ENCODE results near the gene POLR2H.

DNA sequence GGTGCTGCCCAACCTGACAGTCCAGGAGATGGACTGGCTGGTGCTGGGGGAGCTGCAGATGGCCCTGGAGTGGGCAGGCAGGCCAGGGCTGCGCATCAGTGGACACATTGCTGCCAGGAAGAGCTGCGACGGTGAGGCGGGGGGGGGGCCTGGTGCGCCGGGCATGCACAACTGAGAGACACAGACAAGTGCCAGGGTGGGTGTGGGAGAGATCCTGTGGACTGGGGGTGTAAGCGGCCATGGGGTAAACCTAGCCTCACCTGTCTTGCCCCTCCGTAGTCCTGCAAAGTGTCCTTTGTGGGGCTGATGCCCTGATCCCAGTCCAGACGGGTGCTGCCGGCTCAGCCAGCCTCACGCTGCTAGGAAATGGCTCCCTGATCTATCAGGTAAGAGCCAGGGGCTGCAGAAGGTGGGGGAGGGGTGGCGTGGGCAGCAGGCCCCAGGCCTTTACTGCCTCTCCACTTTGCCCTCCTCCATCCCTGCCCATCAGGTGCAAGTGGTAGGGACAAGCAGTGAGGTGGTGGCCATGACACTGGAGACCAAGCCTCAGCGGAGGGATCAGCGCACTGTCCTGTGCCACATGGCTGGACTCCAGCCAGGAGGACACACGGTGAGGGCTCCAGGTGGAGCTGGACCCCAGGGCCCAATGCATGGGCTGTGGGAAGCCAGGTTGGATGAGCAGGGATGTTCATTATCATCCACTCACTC lies 21.7 kb downstream of the POLR2H start:
- TF ChIP-seq, protein P1, sequence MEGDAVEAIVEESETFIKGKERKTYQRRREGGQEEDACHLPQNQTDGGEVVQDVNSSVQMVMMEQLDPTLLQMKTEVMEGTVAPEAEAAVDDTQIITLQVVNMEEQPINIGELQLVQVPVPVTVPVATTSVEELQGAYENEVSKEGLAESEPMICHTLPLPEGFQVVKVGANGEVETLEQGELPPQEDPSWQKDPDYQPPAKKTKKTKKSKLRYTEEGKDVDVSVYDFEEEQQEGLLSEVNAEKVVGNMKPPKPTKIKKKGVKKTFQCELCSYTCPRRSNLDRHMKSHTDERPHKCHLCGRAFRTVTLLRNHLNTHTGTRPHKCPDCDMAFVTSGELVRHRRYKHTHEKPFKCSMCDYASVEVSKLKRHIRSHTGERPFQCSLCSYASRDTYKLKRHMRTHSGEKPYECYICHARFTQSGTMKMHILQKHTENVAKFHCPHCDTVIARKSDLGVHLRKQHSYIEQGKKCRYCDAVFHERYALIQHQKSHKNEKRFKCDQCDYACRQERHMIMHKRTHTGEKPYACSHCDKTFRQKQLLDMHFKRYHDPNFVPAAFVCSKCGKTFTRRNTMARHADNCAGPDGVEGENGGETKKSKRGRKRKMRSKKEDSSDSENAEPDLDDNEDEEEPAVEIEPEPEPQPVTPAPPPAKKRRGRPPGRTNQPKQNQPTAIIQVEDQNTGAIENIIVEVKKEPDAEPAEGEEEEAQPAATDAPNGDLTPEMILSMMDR (conservative IDR thresholded peaks at IDR 0.05; ENCODE audit: low read depth, low read length) = no peak
- no peak for TF ChIP-seq EZH2 (IDR thresholded peaks at IDR 0.05; ENCODE audit: borderline replicate concordance, low read depth, low read length, poor library complexity, severe bottlenecking)
